ENCODE measurements around the gene HBEGF.
A peak's percentile ranks its signal among the peaks of the same experiment; 100 is the strongest.

The HBEGF gene

DNA sequence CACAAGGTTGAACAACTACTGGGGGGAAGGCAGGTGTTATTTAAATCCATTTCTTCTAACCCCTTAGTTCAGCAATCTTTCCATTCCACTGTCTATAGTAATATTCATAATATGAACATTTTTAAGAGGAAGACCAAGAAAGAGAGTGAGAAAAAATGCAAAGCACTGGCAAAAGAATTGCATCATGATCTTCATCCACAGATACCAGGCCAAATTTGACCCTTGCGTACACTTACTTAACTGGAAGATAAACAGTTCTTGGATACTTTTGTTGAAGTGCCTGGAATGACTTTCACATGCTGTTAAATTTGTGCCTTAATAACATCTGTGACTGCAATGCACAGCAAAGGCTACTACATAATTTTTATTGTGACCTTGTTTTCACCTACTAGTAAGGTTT is 45.3 kb downstream of the HBEGF start:
- no peak for ATAC-seq

DNA sequence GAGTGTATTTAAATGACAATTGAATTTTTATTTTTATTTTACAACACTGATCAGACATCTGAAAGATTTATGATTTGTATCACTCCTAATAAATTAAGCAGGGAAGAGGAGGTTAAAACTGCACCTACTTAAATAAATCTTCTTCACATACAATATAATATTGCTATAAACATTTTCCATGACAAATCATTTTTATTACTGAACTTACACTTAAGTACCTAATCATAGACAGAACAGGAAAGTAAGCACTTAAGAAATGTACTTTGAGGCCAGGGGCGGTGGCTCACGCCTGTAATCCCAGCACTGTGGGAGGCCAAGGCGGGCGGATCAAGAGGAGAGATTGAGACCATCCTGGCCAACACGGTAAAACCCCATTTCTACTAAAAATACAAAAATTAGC is 47.3 kb downstream of the HBEGF start:
- ATAC-seq, result no peak

DNA sequence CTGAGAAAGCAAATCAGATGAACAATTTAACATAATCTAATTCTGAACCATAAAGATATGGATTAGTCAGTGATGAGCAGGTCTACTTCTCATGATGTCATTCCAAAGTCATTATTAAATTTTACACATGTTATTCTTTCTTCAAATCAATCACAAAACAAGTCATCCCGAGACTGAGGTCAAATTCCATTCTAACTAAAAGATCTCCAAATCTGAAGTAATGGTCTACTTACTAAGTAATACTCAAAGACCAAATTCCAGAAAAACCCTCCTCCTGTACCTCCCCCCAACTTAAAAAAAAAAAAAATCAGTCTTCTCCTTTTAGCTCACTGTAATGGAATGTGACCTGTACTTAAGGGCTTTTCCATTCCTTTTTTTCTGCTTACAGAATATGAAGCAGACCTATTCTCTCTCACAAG is 48.2 kb downstream of the HBEGF start:
- ATAC-seq, result peak in 1 of 2 donors; percentile 54

DNA sequence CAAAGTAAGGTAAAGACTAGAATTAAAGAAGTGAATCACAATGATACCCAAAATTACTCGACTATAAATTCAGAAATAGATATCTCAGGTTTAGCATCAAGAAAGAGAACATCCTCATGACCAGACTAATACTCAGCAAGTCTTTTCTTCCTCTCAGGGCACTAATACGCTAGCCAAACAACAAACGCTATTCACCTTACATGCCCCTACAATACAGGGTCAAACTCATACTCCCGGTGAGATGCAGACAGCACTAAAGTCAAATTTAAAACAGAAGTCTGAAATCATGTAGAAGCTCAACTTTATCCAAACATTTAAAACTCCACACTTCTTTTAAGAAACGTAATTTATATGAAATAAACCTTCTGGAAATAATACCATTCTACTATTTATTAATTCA is 49.1 kb downstream of the HBEGF start:
- ATAC-seq, result no peak

DNA sequence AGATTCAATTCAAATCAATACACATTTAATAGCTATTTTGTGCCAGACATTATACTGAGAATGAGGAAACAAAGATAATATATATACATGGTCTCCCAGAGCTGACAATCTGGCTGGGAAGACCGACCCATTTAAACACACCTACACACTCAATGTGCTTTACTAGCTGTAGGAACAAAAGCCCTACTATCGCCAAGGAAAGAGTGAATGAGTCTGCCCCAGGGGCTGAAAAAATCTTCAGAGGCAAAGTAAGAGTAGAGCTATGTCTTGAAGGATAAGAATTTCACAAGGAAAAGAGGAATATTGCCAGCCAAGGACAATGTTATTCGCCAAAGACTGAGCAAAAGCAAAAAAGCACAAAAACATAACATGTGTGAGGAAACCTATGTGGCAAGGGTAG is 50.1 kb downstream of the HBEGF start:
- no peak for ATAC-seq

DNA sequence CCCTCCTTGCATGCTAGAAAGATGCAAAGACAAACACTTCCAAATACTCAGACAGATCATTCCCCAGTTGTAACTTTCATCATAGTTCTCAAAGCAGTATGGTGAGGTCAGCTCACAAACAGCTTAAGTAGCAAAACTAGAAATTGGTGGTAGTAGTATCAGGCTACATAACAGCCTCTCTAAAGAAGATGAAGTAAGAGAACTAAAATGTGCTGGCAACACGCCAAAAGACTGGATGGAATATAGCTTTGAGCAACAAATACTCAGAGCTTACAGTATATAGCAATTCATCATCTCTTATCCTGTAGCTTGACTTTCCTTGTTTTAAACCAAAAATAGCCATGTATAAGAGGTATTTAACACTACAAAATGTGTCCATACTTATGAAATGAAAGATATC is 51.0 kb downstream of the HBEGF start:
- ATAC-seq, result no peak

DNA sequence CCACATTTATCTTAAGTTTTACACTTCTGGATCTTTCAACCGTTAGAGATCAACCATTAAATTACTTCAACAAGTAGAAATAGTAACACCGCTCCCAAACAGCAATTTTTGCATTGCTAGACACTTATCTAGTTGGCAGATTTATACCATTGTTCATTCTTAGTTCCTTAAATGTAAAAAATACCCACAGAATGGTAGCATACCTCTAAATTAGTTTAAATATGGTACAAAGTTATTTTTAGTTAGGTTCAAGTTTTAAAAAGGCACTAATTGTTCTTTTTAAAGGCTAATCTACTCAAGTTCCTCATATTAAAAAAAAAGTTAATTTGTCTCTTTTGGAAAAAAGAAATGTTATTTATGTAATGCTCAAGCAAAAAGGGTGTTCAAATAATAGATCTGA is 51.6 kb downstream of the HBEGF start:
- ATAC-seq, result no peak

DNA sequence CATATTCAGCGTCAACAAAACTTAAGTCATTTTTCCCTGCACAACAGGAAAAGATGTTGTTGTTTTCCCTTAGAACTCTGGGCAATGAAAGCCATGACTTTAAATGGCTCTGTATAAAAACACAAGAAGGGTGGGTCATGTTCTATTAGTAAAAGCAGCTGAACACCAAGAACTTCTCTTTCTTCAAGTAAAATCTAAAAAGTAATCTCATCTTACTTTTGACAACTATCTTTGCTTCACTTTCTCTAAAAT is 52.6 kb downstream of the HBEGF start:
- no peak for ATAC-seq

DNA sequence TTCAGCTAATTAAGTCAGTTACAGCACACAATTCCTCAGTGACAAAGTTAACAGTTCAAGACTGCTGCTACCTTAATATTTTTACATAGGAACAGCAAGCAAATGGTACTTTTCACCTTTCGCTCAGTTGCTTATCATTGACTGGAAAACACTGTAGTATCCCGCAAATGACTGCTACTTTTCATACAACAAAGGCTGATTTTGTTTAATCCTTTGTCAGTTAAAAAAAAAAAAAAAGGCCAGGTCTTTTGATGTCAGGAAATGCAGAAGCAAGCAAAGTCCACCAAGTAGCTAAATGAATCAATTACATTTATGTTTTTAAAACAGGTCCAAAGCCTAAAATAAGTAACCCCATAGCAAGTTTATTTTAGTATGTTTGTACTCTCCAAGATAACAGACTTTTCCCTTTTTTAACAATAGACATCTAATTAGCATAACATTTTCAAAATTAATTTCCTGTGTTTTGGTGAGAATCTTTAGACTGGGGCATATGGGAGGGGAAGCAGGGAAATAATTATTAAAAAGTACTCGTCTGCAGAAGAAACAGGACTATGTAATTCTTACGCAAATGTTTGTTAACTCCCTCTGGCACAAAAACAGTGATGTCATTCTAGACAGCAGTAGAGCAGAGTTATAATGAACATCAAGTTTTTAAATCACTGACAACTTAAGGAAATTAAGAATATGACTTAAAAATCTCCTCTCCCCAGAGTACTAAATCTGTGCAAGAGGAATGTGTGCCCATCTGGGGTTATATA is 53.1 kb downstream of the HBEGF start:
- no peak for ATAC-seq

DNA sequence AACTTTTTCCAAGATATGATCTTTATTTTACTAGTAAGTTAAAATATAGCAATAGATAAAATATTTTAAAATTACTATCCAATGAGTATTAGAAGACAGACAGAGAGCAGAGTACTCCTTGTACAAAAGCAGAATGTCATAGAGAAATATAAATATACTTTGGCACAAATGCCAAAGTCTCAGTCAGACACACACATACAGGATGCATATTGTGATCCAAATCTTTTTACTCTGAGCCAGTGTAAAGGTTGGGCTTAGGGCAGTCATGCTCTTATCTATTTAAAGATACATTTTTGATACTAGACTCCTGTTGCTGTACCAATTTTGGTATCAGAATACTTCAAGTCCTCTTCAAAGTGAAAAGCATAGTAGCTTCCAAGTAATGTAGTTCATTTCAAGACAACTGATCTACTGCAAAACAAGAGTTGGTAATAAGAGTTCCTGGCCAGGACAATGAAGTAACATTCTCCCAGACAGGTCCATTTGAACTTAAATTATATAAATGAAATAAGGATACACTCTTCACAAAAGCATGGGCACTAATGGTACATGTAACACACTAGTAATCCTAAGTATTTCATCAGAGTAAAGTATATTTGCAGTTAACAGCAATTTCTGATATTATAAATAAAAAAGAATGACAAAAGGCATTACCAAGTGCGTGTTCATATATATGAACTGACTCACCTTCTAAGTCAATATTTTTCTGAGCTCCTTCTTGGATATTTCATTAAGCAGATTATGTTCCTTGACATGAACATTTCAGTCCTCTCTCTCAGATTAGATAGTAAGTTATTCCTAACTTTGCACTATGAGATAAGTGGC is 54.0 kb downstream of the HBEGF start:
- ATAC-seq, result no peak

DNA sequence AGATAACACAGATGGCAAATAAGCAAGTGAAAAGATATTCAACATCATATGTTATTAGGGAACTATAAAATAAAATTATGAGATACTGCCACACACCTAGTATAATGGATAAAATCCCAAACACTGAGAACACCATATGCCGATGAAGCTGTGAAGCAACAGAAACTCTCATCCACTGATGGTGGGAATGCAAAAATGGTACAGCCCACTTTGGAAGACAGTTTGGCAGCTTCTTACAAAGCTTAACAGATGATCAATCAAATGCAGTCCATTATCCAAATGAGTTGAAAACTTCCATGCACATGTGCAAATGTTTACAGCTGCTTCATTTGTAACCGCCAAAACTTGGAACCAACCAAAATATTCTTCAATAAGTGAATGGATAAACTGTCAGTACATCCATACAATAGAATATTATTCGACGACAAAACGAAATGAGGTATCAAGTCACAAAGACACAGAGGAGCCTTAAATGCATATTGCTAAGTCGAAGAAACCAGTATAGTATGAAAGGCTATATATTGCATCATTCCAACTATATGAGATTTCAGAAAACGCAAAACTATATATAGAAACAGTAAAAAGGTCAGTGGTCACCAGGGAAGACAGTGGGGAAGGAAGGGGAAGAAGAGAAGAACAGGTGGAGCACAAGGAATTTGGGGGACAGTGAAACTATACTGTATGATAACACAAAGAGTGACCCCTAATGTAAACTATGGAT is 58.4 kb downstream of the HBEGF start:
- ATAC-seq, result no peak

DNA sequence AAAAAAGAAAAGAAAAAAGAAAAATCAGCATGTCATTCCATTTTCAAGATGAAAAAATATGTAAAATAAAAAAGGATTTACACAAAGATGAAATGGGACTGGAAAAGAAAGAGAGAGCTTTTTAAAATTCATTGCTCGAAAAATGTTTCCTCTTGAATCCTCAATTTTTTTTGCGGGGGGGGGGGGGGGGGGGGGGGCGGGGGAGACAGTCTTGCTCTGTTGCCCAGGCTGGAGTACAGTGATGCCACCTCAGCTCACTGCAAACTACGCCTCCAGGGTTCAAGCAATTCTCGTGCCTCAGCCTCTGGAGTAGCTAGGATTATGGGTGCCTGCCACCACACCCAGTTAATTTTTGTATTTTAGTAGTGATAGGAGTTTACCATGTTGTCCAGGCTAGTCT is 60.0 kb downstream of the HBEGF start:
- ATAC-seq, result no peak

DNA sequence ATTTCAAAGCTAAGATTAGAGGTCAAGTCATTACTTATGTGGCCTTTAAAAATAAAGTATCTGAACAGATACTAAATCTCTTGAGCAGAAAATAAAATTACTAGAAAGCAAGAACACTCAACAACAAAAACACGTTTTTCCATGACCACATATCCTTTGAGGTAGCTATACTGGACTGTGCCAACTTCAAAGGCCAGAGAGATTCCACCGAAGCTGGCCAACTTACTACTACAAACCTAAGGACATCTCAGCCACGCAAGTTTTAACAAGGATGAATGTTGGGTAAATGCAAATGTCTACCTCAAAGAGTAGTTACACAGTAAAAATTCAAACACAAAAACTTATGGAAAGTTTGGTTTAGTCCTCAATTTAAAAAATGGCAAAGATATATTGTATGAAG is 62.4 kb downstream of the HBEGF start:
- ATAC-seq, result no peak
